Uterus (tissue), 2 donors: ENCODE results near the gene SGMS1.

ENCODE experiments used
- CTCF ChIP-seq, 4 experiments: fragments of 200-600 bp in 2 of 4; fragments of 450-650 bp in 2 of 4; sonication (generic) in 2 of 4; IDR thresholded peaks; one replicate each; pipeline ENCODE4 v1.5.1; 2016 to 2019; ENCODE audit warnings: antibody characterized with exemption in 4 of 4, mild to moderate bottlenecking in 2 of 4, moderate library complexity in 1 of 4
- POLR2A ChIP-seq, 2 donors: fragments of 450-650 bp; IDR thresholded peaks; one replicate each; pipeline ENCODE4 v1.6.1; 2016; ENCODE audit warnings: antibody characterized with exemption in 2 of 2, mild to moderate bottlenecking in 1 of 2, moderate library complexity in 1 of 2

- TF ChIP-seq CTCF (IDR thresholded peaks at IDR 0.05) (no peak), POLR2A (IDR thresholded peaks at IDR 0.05) (no peak)
Observed at GRCh38 chr10:50271564-50272250, 352.0 kb downstream of the SGMS1 start.
